GM12878 (cell line): ENCODE data around the gene DMD. TPM values are rescaled to one million over a fixed set of nuclear protein-coding genes. Genes with fewer than 3 reads are reported as not detected.

ENCODE experiments used
- ATAC-seq: fragments of 200-7000 bp; cut with Tn5 transposase; 3 replicates; pipeline ENCODE4 v1.9.1; 2020; ENCODE audit warnings: mild to moderate bottlenecking, moderate library complexity
- BruUV-seq: library from RNA; stranded (reverse); fragments of 400-500 nt; replicated peaks from 2 replicates; lab custom pipeline; 2021; lab: Mats Ljungman, UMichigan
- CTCF ChIA-PET: fragments of 300-600 bp; sonication (Branson Sonifier 250); formaldehyde crosslinking; extraction: SDS; loops from one replicate; lab custom pipeline; 2021; ENCODE audit warnings: inconsistent platforms; lab: Yijun Ruan, JAX
- POLR2A ChIA-PET: fragments of 350-600 bp; formaldehyde crosslinking; extraction: SDS; loops from one replicate; lab custom pipeline; 2021; ENCODE audit warnings: inconsistent platforms; lab: Charles Lee
- RAD21 ChIA-PET: fragments of 300-600 bp; sonication (Branson Sonifier 250); formaldehyde crosslinking; loops from one replicate; lab custom pipeline; 2023; ENCODE audit warnings: antibody characterized with exemption; ENCODE audit not compliant: unreplicated experiment; lab: Charles Lee
- SMC1A ChIA-PET: fragments of 300-600 bp; sonication (Branson Sonifier 250); formaldehyde crosslinking; loops from one replicate; lab custom pipeline; 2023; ENCODE audit not compliant: unreplicated experiment, uncharacterized antibody; lab: Charles Lee
- DNase-seq: peaks from one replicate; pipeline ENCODE4 v3.0.0-alpha.2; 2011; ENCODE audit warnings: low read depth, low spot score
- FAIRE-seq: peaks from 3 replicates; lab custom pipeline; 2011; peaks lifted over from hg19 to GRCh38; lab: Jason Lieb, UNC
- H2AFZ ChIP-seq: 2 replicates; pipeline ENCODE4 v1.6.0; 2011; ENCODE audit warnings: low read depth, low read length, control low read depth; ENCODE audit not compliant: control insufficient read depth
- H3K27ac ChIP-seq: 2 replicates; pipeline ENCODE4 v1.5.1; 2011; ENCODE audit warnings: control low read depth; ENCODE audit not compliant: control insufficient read depth, insufficient read depth
- H3K27me3 ChIP-seq, 2 experiments: replicated peaks in 1 of 2; 2 replicates each; pipeline versions ENCODE4 v1.6.0 to v1.6.1; 2011; ENCODE audit warnings: low read length in 1 of 2; ENCODE audit not compliant: control insufficient read depth in 2 of 2, insufficient read depth in 2 of 2
- H3K36me3 ChIP-seq, 2 experiments: 2 replicates each; pipeline ENCODE4 v1.5.1; 2011; ENCODE audit warnings: low read length in 1 of 2; ENCODE audit not compliant: control insufficient read depth in 2 of 2, insufficient read depth in 2 of 2
- H3K4me1 ChIP-seq: 2 replicates; pipeline ENCODE4 v1.6.1; 2011; ENCODE audit warnings: mild to moderate bottlenecking, low read length, moderate library complexity, mixed read lengths; ENCODE audit not compliant: control insufficient read depth, insufficient read depth
- H3K4me2 ChIP-seq: 2 replicates; pipeline ENCODE4 v1.6.0; 2011; ENCODE audit warnings: control low read depth; ENCODE audit not compliant: control insufficient read depth, insufficient read depth
- H3K4me3 ChIP-seq: fragments of 200-600 bp; sonication (generic); 2 replicates; pipeline ENCODE4 v1.5.1; 2016
- H3K79me2 ChIP-seq: 2 replicates; pipeline ENCODE4 v1.6.0; 2011; ENCODE audit warnings: low read length; ENCODE audit not compliant: control insufficient read depth, insufficient read depth
- H3K9ac ChIP-seq: 2 replicates; pipeline ENCODE4 v1.8.0; 2011; ENCODE audit warnings: low read length, control low read depth, mixed read lengths; ENCODE audit not compliant: control insufficient read depth, insufficient read depth
- H3K9me3 ChIP-seq: replicated peaks from 3 replicates; pipeline ENCODE4 v1.5.1; 2011; ENCODE audit warnings: mild to moderate bottlenecking, low read length; ENCODE audit not compliant: control insufficient read depth, insufficient read depth
- H4K20me1 ChIP-seq: 2 replicates; pipeline ENCODE4 v1.6.0; 2011; ENCODE audit not compliant: control insufficient read depth, insufficient read depth
- DPF2 ChIP-seq: fragments of 450-650 bp; IDR thresholded peaks from 2 replicates; pipeline ENCODE4 v1.6.1; 2017; ENCODE audit warnings: mild to moderate bottlenecking
- E2F8 ChIP-seq: fragments of 450-650 bp; IDR thresholded peaks from 2 replicates; pipeline ENCODE4 v1.6.1; 2018; ENCODE audit warnings: mild to moderate bottlenecking, low read depth, moderate library complexity; ENCODE audit not compliant: partially characterized antibody
- EP300 ChIP-seq, 2 experiments: fragments of 150-350 bp in 1 of 2; IDR thresholded peaks; 2 replicates each; pipeline ENCODE4 v1.6.1; 2011 to 2012; ENCODE audit warnings: low read depth in 2 of 2, low read length in 2 of 2, borderline replicate concordance in 1 of 2, improper control_type of control experiment in 1 of 2, inconsistent platforms in 1 of 2; ENCODE audit not compliant: control insufficient read depth in 1 of 2
- HDAC6 ChIP-seq: fragments of 200-600 bp; sonication (generic); IDR thresholded peaks from one replicate; pipeline ENCODE4 v1.8.0; 2017; ENCODE audit warnings: antibody characterized with exemption; ENCODE audit not compliant: unreplicated experiment
- MEF2A ChIP-seq: IDR thresholded peaks from 2 replicates; pipeline ENCODE4 v1.6.1; 2011; ENCODE audit warnings: low read depth, mild to moderate bottlenecking, low read length, moderate library complexity; ENCODE audit not compliant: insufficient read depth
- NFYA ChIP-seq: IDR thresholded peaks from 2 replicates; pipeline ENCODE4 v1.6.1; 2011; ENCODE audit warnings: low read depth, mild to moderate bottlenecking, low read length, improper control_type of control experiment, borderline replicate concordance
- PAX8 ChIP-seq: fragments of 450-650 bp; IDR thresholded peaks from 2 replicates; pipeline ENCODE4 v1.6.1; 2017; ENCODE audit warnings: mild to moderate bottlenecking, moderate library complexity
- RAD51 ChIP-seq: fragments of 450-650 bp; IDR thresholded peaks from 2 replicates; pipeline ENCODE4 v1.6.1; 2016; ENCODE audit warnings: moderate library complexity, mild to moderate bottlenecking, inconsistent platforms
- SMARCA5 ChIP-seq: fragments of 450-650 bp; IDR thresholded peaks from 2 replicates; pipeline ENCODE4 v1.6.1; 2017; ENCODE audit warnings: mild to moderate bottlenecking
- SREBF2 ChIP-seq: IDR thresholded peaks from 2 replicates; pipeline ENCODE4 v1.6.1; 2012; ENCODE audit warnings: mild to moderate bottlenecking, low read length
- TAF1 ChIP-seq: IDR thresholded peaks from 2 replicates; pipeline ENCODE4 v1.6.1; 2011; ENCODE audit warnings: mild to moderate bottlenecking, low read depth, low read length, borderline replicate concordance
- WGBS: methylation state at CpG from one replicate; pipeline ENCODE4 v1.1.6; 2016; ENCODE audit warnings: low lambda C conversion rate; ENCODE audit not compliant: insufficient replicate concordance, insufficient coverage; ENCODE audit errors: missing lambda C conversion rate; 5-methylcytosine and 5-hydroxymethylcytosine counted together
- in situ Hi-C: fragments of 300-500 bp; cut with MboI; formaldehyde crosslinking; loops from 9 replicates; pipeline ENCODE4 v1.14.3; 2018; ENCODE audit warnings: mixed read lengths
- intact Hi-C: fragments of 100-400 bp; cut with micrococcal nuclease; formaldehyde crosslinking; loops from one replicate; pipeline ENCODE4 v1.14.2; 2022; ENCODE audit not compliant: unreplicated experiment
- polyA plus RNA-seq, 11 experiments: library from polyadenylated mRNA; depleted of rRNA in 4 of 11; unstranded in 6 of 11; stranded (reverse) in 5 of 11; fragments of >200 nt; fragmentation: Nextera tagmentation in 4 of 11; fragmentation: Illumina TruSeq in 1 of 11; extraction: Ambion mirVana in 4 of 11; extraction: Trizol in 1 of 11; gene quantifications; 1 replicate in 1 of 11; 2 replicates in 10 of 11; pipeline versions ENCODE4 v1.2.1 to v1.2.3, GENCODE V29; 2011 to 2016; ENCODE audit warnings: inconsistent platforms in 2 of 11, missing spikeins in 2 of 11, low read depth in 1 of 11
- total RNA-seq, 4 experiments: library from RNA; depleted of rRNA in 3 of 4; stranded (reverse); fragments of >200 nt in 3 of 4; fragmentation: Illumina TruSeq in 1 of 4; extraction: Trizol in 1 of 4; gene quantifications; 2 replicates each; pipeline versions ENCODE4 v1.2.1 to v1.2.3, GENCODE V29; 2013 to 2021

The DMD gene
- total and polyA plus RNA-seq, 10 of the 15 experiments (the other 5 are each of a cell fraction or from before 2014, with no cell fraction given) = 1.4 to 24.3 (median 4.3) TPM

DNA sequence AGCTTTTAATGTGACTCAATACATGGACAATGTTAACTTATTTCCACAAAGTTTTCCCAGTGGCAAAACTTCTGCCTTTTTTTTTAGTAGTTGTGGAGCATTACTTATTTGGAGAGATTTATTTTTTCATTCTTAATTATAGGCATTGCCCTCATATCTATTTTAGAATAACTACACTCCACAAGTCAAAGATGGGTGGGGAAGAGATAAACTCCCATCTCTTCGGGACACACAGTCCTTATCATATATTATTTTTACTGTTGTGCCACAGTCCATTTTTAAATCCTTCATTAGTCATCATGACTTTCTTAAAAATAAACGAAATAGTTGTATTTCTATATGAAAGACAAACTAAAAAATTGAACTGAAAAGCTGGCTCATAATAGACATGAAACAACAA is 1.2 kb downstream of the DMD start:
- Histone ChIP-seq H2AFZ (no peak overlapping the region), H4K20me1 (no peaks in the 10 kb centered on the region), H3K4me1 (no peaks in the 10 kb centered on the region), H3K4me2 (no peak overlapping the region), H3K4me3 (no peak overlapping the region), H3K79me2 (no peaks in the 10 kb centered on the region), H3K27me3 (no peaks in the 10 kb centered on the region), H3K27ac (no peak overlapping the region), H3K36me3 (no peaks in the 10 kb centered on the region), H3K9me3 (no peaks in the 10 kb centered on the region), H3K9ac (no peak overlapping the region)
- WGBS = 0% methylated on average over 2 of the region's 2 CpGs
- TF ChIP-seq SMARCA5 (no peak), TAF1 (no peak), HDAC6 (no peak)
- BruUV-seq = no TSS peak
- no peak for DNase-seq
- POLR2A ChIA-PET = no interaction called here
- FAIRE-seq = no peak
- RAD21 ChIA-PET = no interaction called here
- in situ Hi-C loops (no loop called here), intact Hi-C loops (no loop called here)
- SMC1A ChIA-PET = no interaction called here
- no peak for ATAC-seq
- CTCF ChIA-PET = no interaction called here

GRCh38 chrX:33207056-33207455 is 4.3 kb downstream of the DMD start:
- Histone ChIP-seq H3K79me2 (no peaks in the 10 kb centered on the region), H3K27ac (no peak overlapping the region)
- no peak for TF ChIP-seq NFYA
- TF ChIP-seq RAD51 = no peak
- TF ChIP-seq E2F8 = no peak
- TF ChIP-seq PAX8 = no peak
- TF ChIP-seq DPF2 = no peak
- TF ChIP-seq SREBF2 = no peak
- TF ChIP-seq MEF2A = no peak
- TF ChIP-seq TAF1 = no peak
- no peak for TF ChIP-seq EP300 (IDR thresholded peaks at IDR 0.05; ENCODE audit: borderline replicate concordance in 1 of 2, control insufficient read depth in 1 of 2, low read depth in 2 of 2, low read length in 2 of 2)
- TF ChIP-seq, all 136 proteins: peak for 0
- RAD21 ChIA-PET = no interaction called here
- no peak for FAIRE-seq
- POLR2A ChIA-PET = no interaction called here
- intact Hi-C loops (no loop called here), in situ Hi-C loops (no loop called here)
- Histone ChIP-seq H3K36me3 (no peaks in the 10 kb centered on the region), H3K9me3 (no peaks in the 10 kb centered on the region), H3K4me1 (no peaks in the 10 kb centered on the region), H3K27me3 (no peaks in the 10 kb centered on the region), H3K9ac (no peak overlapping the region), H2AFZ (no peak overlapping the region), H3K4me3 (no peak overlapping the region), H4K20me1 (no peaks in the 10 kb centered on the region), H3K4me2 (no peak overlapping the region)
- DNase-seq = no peak
- 0% methylated on average over 1 of the region's 1 CpG for WGBS
- CTCF ChIA-PET = no interaction called here
- SMC1A ChIA-PET = no interaction called here
- no peak for ATAC-seq
- no TSS peak for BruUV-seq
